Neuronal stem cell (in vitro differentiated cells): ENCODE data around the gene CYP2C19.

Experiments used
- DNase-seq: peaks from one replicate; pipeline ENCODE4 v3.0.0-alpha.2; 2013; ENCODE audit warnings: low spot score
- H2AFZ ChIP-seq: one replicate; pipeline ENCODE4 v1.6.1; 2013; ENCODE audit warnings: mild to moderate bottlenecking, low read length, inconsistent platforms
- H2AK5ac ChIP-seq: 2 replicates; pipeline ENCODE4 v1.6.1; 2013; ENCODE audit warnings: low read depth, mild to moderate bottlenecking, inconsistent platforms, low read length, moderate library complexity, mixed read lengths
- H2BK120ac ChIP-seq: 2 replicates; pipeline ENCODE4 v1.6.1; 2013; ENCODE audit warnings: low read depth, mild to moderate bottlenecking, inconsistent platforms, low read length, moderate library complexity, mixed read lengths
- H2BK12ac ChIP-seq: one replicate; pipeline ENCODE4 v1.6.1; 2013; ENCODE audit warnings: low read length, inconsistent platforms
- H2BK15ac ChIP-seq: 2 replicates; pipeline ENCODE4 v1.6.1; 2013; ENCODE audit warnings: mild to moderate bottlenecking, low read length, inconsistent platforms, mixed read lengths
- H2BK5ac ChIP-seq: one replicate; pipeline ENCODE4 v1.6.1; 2013; ENCODE audit warnings: inconsistent platforms, mild to moderate bottlenecking, low read length, moderate library complexity
- H3K14ac ChIP-seq: one replicate; pipeline ENCODE4 v1.6.1; 2013; ENCODE audit warnings: low read length, inconsistent platforms
- H3K18ac ChIP-seq: 2 replicates; pipeline ENCODE4 v1.6.1; 2013; ENCODE audit warnings: low read length, inconsistent platforms
- H3K23ac ChIP-seq: 2 replicates; pipeline ENCODE4 v1.6.1; 2013; ENCODE audit warnings: low read depth, mild to moderate bottlenecking, mixed read lengths, low read length, inconsistent platforms; ENCODE audit not compliant: poor library complexity
- H3K27ac ChIP-seq: replicated peaks from 3 replicates; pipeline ENCODE4 v1.5.1; 2013; ENCODE audit warnings: low read length, inconsistent platforms
- H3K27me3 ChIP-seq, 3 experiments: 2 replicates each; pipeline ENCODE4 v1.6.1; 2013; ENCODE audit warnings: low read length in 3 of 3, mild to moderate bottlenecking in 2 of 3, inconsistent platforms in 1 of 3, low read depth in 1 of 3, mixed read lengths in 1 of 3, moderate library complexity in 1 of 3; ENCODE audit not compliant: control insufficient read depth in 3 of 3, insufficient read depth in 3 of 3
- H3K36me3 ChIP-seq, 2 donors: replicated peaks in 1 of 2; 2 replicates each; pipeline ENCODE4 v1.6.1; 2013; ENCODE audit warnings: low read length in 2 of 2; ENCODE audit not compliant: control insufficient read depth in 2 of 2, insufficient read depth in 2 of 2
- H3K4ac ChIP-seq: 2 replicates; pipeline ENCODE4 v1.6.1; 2013; ENCODE audit warnings: inconsistent platforms, mild to moderate bottlenecking, low read length, moderate library complexity
- H3K4me1 ChIP-seq, 2 donors: 1 replicate in 1 of 2; 2 replicates in 1 of 2; pipeline ENCODE4 v1.6.1; 2013; ENCODE audit warnings: low read length in 2 of 2, low read depth in 1 of 2; ENCODE audit not compliant: control insufficient read depth in 2 of 2, insufficient read depth in 1 of 2
- H3K4me2 ChIP-seq: one replicate; pipeline ENCODE4 v1.6.1; 2013; ENCODE audit warnings: mild to moderate bottlenecking, low read length, inconsistent platforms; ENCODE audit not compliant: insufficient read depth, poor library complexity, severe bottlenecking
- H3K4me3 ChIP-seq, 2 donors: 2 replicates each; pipeline ENCODE4 v1.5.1; 2013; ENCODE audit warnings: low read length in 2 of 2, mild to moderate bottlenecking in 2 of 2, inconsistent platforms in 1 of 2, moderate library complexity in 1 of 2
- H3K79me1 ChIP-seq: one replicate; pipeline ENCODE4 v1.6.1; 2013; ENCODE audit warnings: low read depth, mild to moderate bottlenecking, inconsistent platforms, low read length, moderate library complexity
- H3K9ac ChIP-seq: one replicate; pipeline ENCODE4 v1.6.1; 2013; ENCODE audit warnings: mild to moderate bottlenecking, low read depth, low read length, inconsistent platforms; ENCODE audit not compliant: poor library complexity
- H3K9me3 ChIP-seq, 2 donors: replicated peaks in 1 of 2; 2 replicates each; pipeline versions ENCODE3 to v1.6.1; 2013; ENCODE audit warnings: low read length in 2 of 2, mild to moderate bottlenecking in 2 of 2, inconsistent platforms in 1 of 2, low read depth in 1 of 2, mixed read lengths in 1 of 2, moderate library complexity in 1 of 2; ENCODE audit not compliant: control insufficient read depth in 2 of 2, insufficient read depth in 1 of 2
- H4K8ac ChIP-seq: one replicate; pipeline ENCODE4 v1.6.1; 2013; ENCODE audit warnings: low read depth, mild to moderate bottlenecking, inconsistent platforms, low read length, moderate library complexity
- H4K91ac ChIP-seq: one replicate; pipeline ENCODE4 v1.6.1; 2013; ENCODE audit warnings: low read length, low read depth, mild to moderate bottlenecking, inconsistent platforms; ENCODE audit not compliant: poor library complexity
- WGBS, 2 donors: extraction: QIAGEN DNeasy Blood & Tissue Kit; methylation state at CpG; one replicate each; pipeline ENCODE4 v1.1.7; 2013; ENCODE audit warnings: missing lambda C conversion rate in 2 of 2, mixed read lengths in 1 of 2; ENCODE audit not compliant: insufficient read length in 2 of 2, insufficient replicate concordance in 1 of 2; ENCODE audit errors: extremely low coverage in 2 of 2; 5-methylcytosine and 5-hydroxymethylcytosine counted together

Gene CYP2C19

GRCh38 chr10:94846204-94846603 is 83.7 kb downstream of the CYP2C19 start:
- no CpG with 5 or more reads among the region's 1 CpG for WGBS, 2 donors
- no peak overlapping the region for H2AFZ ChIP-seq
- H3K18ac ChIP-seq: no peak overlapping the region
- no peak overlapping the region for H3K4ac ChIP-seq
- H3K4me1 ChIP-seq: no peaks in the 10 kb centered on the region
- no peak overlapping the region for H2AK5ac ChIP-seq
- no peak overlapping the region for H3K4me2 ChIP-seq
- no peaks in the 10 kb centered on the region for H3K27me3 ChIP-seq
- H3K9ac ChIP-seq: no peak overlapping the region
- H4K91ac ChIP-seq: no peak overlapping the region
- H2BK12ac ChIP-seq: no peak overlapping the region
- no peak overlapping the region for H3K14ac ChIP-seq
- no peak overlapping the region for H2BK5ac ChIP-seq
- no peaks in the 10 kb centered on the region for H3K79me1 ChIP-seq
- H2BK120ac ChIP-seq: no peak overlapping the region
- no peaks in the 10 kb centered on the region for H3K36me3 ChIP-seq
- no peak overlapping the region for H3K27ac ChIP-seq
- no peak overlapping the region for H2BK15ac ChIP-seq
- no peak overlapping the region for H4K8ac ChIP-seq
- no peak overlapping the region for H3K4me3 ChIP-seq
- H3K9me3 ChIP-seq: no peaks in the 10 kb centered on the region
- DNase-seq: no peak
- H3K23ac ChIP-seq: no peak overlapping the region

- Histone ChIP-seq H3K23ac (no peak overlapping the region), H3K36me3 (no peaks in the 10 kb centered on the region), H2AFZ (no peak overlapping the region), H3K9ac (no peak overlapping the region), H3K4me1 (no peaks in the 10 kb centered on the region), H2BK5ac (no peak overlapping the region), H2AK5ac (no peak overlapping the region), H2BK12ac (no peak overlapping the region), H3K4ac (no peak overlapping the region), H3K9me3 (no peaks in the 10 kb centered on the region), H3K14ac (no peak overlapping the region), H3K4me3 (no peak overlapping the region), H4K91ac (no peak overlapping the region), H2BK120ac (no peak overlapping the region), H3K18ac (no peak overlapping the region), H2BK15ac (no peak overlapping the region), H3K79me1 (no peaks in the 10 kb centered on the region), H3K27ac (no peak overlapping the region), H3K4me2 (no peak overlapping the region), H3K27me3 (no peaks in the 10 kb centered on the region), H4K8ac (no peak overlapping the region)
- DNase-seq: no peak
- WGBS, 2 donors: no CpG with 5 or more reads among the region's 1 CpG
Observed at GRCh38 chr10:94850766-94851165, 88.3 kb downstream of the CYP2C19 start.

- H4K91ac ChIP-seq: no peak overlapping the region
- no peaks in the 10 kb centered on the region for H3K9me3 ChIP-seq
- no peak overlapping the region for H2AK5ac ChIP-seq
- no peak overlapping the region for H2AFZ ChIP-seq
- no peak overlapping the region for H3K27ac ChIP-seq
- H2BK15ac ChIP-seq: no peak overlapping the region
- H3K4ac ChIP-seq: no peak overlapping the region
- no peak overlapping the region for H4K8ac ChIP-seq
- H3K14ac ChIP-seq: no peak overlapping the region
- H2BK5ac ChIP-seq: no peak overlapping the region
- H3K36me3 ChIP-seq: no peaks in the 10 kb centered on the region
- no peak overlapping the region for H3K9ac ChIP-seq
- no peak overlapping the region for H3K4me2 ChIP-seq
- no peak overlapping the region for H3K23ac ChIP-seq
- no peaks in the 10 kb centered on the region for H3K79me1 ChIP-seq
- no peaks in the 10 kb centered on the region for H3K4me1 ChIP-seq
- H3K27me3 ChIP-seq: no peaks in the 10 kb centered on the region
- no peak for DNase-seq
- H3K18ac ChIP-seq: no peak overlapping the region
- no peak overlapping the region for H2BK120ac ChIP-seq
- no peak overlapping the region for H2BK12ac ChIP-seq
- H3K4me3 ChIP-seq: no peak overlapping the region
Observed at GRCh38 chr10:94851263-94851662, 88.8 kb downstream of the CYP2C19 start.

GRCh38 chr10:94852438-94852837 is 90.0 kb downstream of the CYP2C19 start:
- Histone ChIP-seq H3K79me1 (no peaks in the 10 kb centered on the region), H3K4me2 (no peak overlapping the region), H3K9ac (no peak overlapping the region), H3K27me3 (no peaks in the 10 kb centered on the region), H2BK120ac (no peak overlapping the region), H3K4ac (no peak overlapping the region), H2BK5ac (no peak overlapping the region), H4K91ac (no peak overlapping the region), H3K36me3 (no peaks in the 10 kb centered on the region), H3K27ac (no peak overlapping the region), H2AK5ac (no peak overlapping the region), H2BK15ac (no peak overlapping the region), H3K4me3 (no peak overlapping the region), H4K8ac (no peak overlapping the region), H3K23ac (no peak overlapping the region), H3K18ac (no peak overlapping the region), H3K14ac (no peak overlapping the region), H3K9me3 (no peaks in the 10 kb centered on the region), H3K4me1 (no peaks in the 10 kb centered on the region), H2BK12ac (no peak overlapping the region), H2AFZ (no peak overlapping the region)
- no CpG with 5 or more reads among the region's 3 CpGs for WGBS, 2 donors
- DNase-seq: no peak
